ENCODE measurements around the gene TMEM200B.

GRCh38 chr1:29169976-29170375 is 46.3 kb upstream of the TMEM200B start:
- TF ChIP-seq, protein P1, sequence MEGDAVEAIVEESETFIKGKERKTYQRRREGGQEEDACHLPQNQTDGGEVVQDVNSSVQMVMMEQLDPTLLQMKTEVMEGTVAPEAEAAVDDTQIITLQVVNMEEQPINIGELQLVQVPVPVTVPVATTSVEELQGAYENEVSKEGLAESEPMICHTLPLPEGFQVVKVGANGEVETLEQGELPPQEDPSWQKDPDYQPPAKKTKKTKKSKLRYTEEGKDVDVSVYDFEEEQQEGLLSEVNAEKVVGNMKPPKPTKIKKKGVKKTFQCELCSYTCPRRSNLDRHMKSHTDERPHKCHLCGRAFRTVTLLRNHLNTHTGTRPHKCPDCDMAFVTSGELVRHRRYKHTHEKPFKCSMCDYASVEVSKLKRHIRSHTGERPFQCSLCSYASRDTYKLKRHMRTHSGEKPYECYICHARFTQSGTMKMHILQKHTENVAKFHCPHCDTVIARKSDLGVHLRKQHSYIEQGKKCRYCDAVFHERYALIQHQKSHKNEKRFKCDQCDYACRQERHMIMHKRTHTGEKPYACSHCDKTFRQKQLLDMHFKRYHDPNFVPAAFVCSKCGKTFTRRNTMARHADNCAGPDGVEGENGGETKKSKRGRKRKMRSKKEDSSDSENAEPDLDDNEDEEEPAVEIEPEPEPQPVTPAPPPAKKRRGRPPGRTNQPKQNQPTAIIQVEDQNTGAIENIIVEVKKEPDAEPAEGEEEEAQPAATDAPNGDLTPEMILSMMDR (IDR thresholded peaks at IDR 0.05), result no peak
- no peak for TF ChIP-seq POLR2A (IDR thresholded peaks at IDR 0.05)

Measured in heart left ventricle (tissue), 13 donors.